Lower lobe of right lung (tissue), 2 donors: Measurements from ENCODE around the gene GPR101. TPM values are rescaled to one million over a fixed set of nuclear protein-coding genes. Genes with fewer than 3 reads are reported as not detected.

Experiments
- ATAC-seq, 2 donors: fragments of 200-7000 bp; cut with Tn5 transposase; one replicate each; pipeline ENCODE4 v1.9.1; 2020 to 2022; ENCODE audit warnings: mild to moderate bottlenecking in 2 of 2, moderate library complexity in 2 of 2
- DNase-seq: peaks from one replicate; pipeline ENCODE4 v3.0.0-alpha.2; 2020
- H3K27ac ChIP-seq: fragments of 200-600 bp; one replicate; pipeline ENCODE4 v1.8.0; 2022
- H3K27me3 ChIP-seq: fragments of 200-600 bp; one replicate; pipeline ENCODE4 v1.8.0; 2022; ENCODE audit warnings: low read depth
- H3K36me3 ChIP-seq: fragments of 200-600 bp; one replicate; pipeline ENCODE4 v1.8.0; 2022; ENCODE audit warnings: mild to moderate bottlenecking
- H3K4me1 ChIP-seq: fragments of 200-600 bp; one replicate; pipeline ENCODE4 v1.8.0; 2022
- H3K4me3 ChIP-seq: fragments of 200-600 bp; one replicate; pipeline ENCODE4 v1.8.0; 2022; ENCODE audit warnings: mild to moderate bottlenecking
- H3K9me3 ChIP-seq: fragments of 200-600 bp; one replicate; pipeline ENCODE4 v1.8.0; 2022
- CTCF ChIP-seq: fragments of 200-600 bp; IDR thresholded peaks from one replicate; pipeline ENCODE4 v1.8.0; 2022; ENCODE audit warnings: antibody characterized with exemption, mild to moderate bottlenecking
- intact Hi-C: fragments of 100-400 bp; cut with DNase I; formaldehyde crosslinking; loops from one replicate; pipeline ENCODE4 v1.11.0; 2022
- total RNA-seq: library from RNA; stranded (reverse); fragmentation: NEBNext Ultra II Directional; extraction: Animal tissue kit (Norgen Biotek cat#: 25700); gene quantifications from one replicate; pipeline ENCODE4 v1.2.1, GENCODE V29; 2021
- donor health status: DM: no; HTN: yes; CAD: no; lungs with severe emphysema.

The GPR101 gene
- total RNA-seq, 1 donor from 2014 or later: not detected

GRCh38 chrX:136999024-136999423 is 34.8 kb downstream of the GPR101 start:
- no peak for TF ChIP-seq CTCF
- Histone ChIP-seq H3K4me3 (no peak overlapping the region), H3K27me3 (no peaks in the 10 kb centered on the region), H3K27ac (no peak overlapping the region), H3K4me1 (no peaks in the 10 kb centered on the region), H3K36me3 (no peaks in the 10 kb centered on the region), H3K9me3 (no peaks in the 10 kb centered on the region)
- DNase-seq (no peak), ATAC-seq (no peak)
- intact Hi-C loops: no loop called here

Other genes starting within 250 kb of the GPR101 start
- gene RBMX, start 153.3 kb downstream of the GPR101 start, total RNA-seq: 114 TPM